ENCODE data around the gene TMEM258. TPM values are rescaled to one million over a fixed set of nuclear protein-coding genes. Genes with fewer than 3 reads are reported as not detected.

Gene TMEM258
- total and polyA plus RNA-seq, 10 of the 15 experiments (the other 5 are each of a cell fraction or from before 2014, with no cell fraction given): 160 to 840 (median 326) TPM

GRCh38 chr11:61752117-61752924, 40.1 kb downstream of the TMEM258 start, which contains the start of gene MYRF (continued):
- TF ChIP-seq ZNF384 (IDR thresholded peaks at IDR 0.05; ENCODE audit: borderline replicate concordance, low read depth, low read length) (no peak), TCF12 (IDR thresholded peaks at IDR 0.05; ENCODE audit: low read depth, low read length) (no peak), KLF5 (IDR thresholded peaks at IDR 0.05; ENCODE audit: partially characterized antibody) (no peak), REST (IDR thresholded peaks at IDR 0.05; ENCODE audit: low read depth, low read length) (no peak), DPF2 (IDR thresholded peaks at IDR 0.05) (peak; percentile 61; the same call in 1 of the 2 replicates), ATF3 (IDR thresholded peaks at IDR 0.05; ENCODE audit: borderline replicate concordance, extremely low read depth, low read depth, low read length) (no peak), BCL11A (IDR thresholded peaks at IDR 0.05; ENCODE audit: low read depth, low read length) (no peak), HDGF (IDR thresholded peaks at IDR 0.05) (peak; percentile 27; the same call in 1 of the 2 replicates), CUX1 (IDR thresholded peaks at IDR 0.05; ENCODE audit: insufficient replicate concordance, low read depth, low read length) (no peak), NFXL1 (IDR thresholded peaks at IDR 0.05; ENCODE audit: borderline replicate concordance) (no peak), MLLT1 (IDR thresholded peaks at IDR 0.05) (no peak), CBX5 (IDR thresholded peaks at IDR 0.05; ENCODE audit: low read depth) (no peak), ZNF622 (IDR thresholded peaks at IDR 0.05) (no peak), EZH2 (IDR thresholded peaks at IDR 0.05; ENCODE audit: borderline replicate concordance, control insufficient read depth, low read depth, low read length) (no peak), FOXK2 (IDR thresholded peaks at IDR 0.05) (no peak)

Data from GM12878 (cell line).